ENCODE results near the gene USP6NL.
A peak's percentile ranks its signal among the peaks of the same experiment; 100 is the strongest.

USP6NL gene

GRCh38 chr10:11525503-11525902 lies 85.9 kb downstream of the USP6NL start:
- Histone ChIP-seq H3K27me3 (ENCODE audit: insufficient read depth, low read length, poor library complexity) (no peaks in the 10 kb centered on the region), H3K4me1 (ENCODE audit: control insufficient read depth, low read depth, low read length) (peaks cover 3% of the 10 kb centered on the region), H4K5ac (ENCODE audit: low read length) (no peak overlapping the region), H3K79me1 (ENCODE audit: low read length) (peaks cover 7% of the 10 kb centered on the region), H3K4me2 (ENCODE audit: low read length) (no peak overlapping the region), H3K79me2 (ENCODE audit: control insufficient read depth, insufficient read depth, low read length) (no peaks in the 10 kb centered on the region), H4K8ac (ENCODE audit: low read depth, low read length) (no peak overlapping the region), H2BK5ac (ENCODE audit: low read length) (no peak overlapping the region), H3K4ac (ENCODE audit: low read depth, low read length) (no peak overlapping the region), H2AK5ac (ENCODE audit: low read length) (no peak overlapping the region), H2BK120ac (ENCODE audit: low read depth, low read length) (no peak overlapping the region), H3K18ac (ENCODE audit: low read length) (no peak overlapping the region), H3K56ac (ENCODE audit: low read length) (no peak overlapping the region), H3K36me3 (ENCODE audit: control insufficient read depth, insufficient read depth, low read length) (no peaks in the 10 kb centered on the region), H3K4me3 (ENCODE audit: low read length) (no peak overlapping the region), H3K23ac (ENCODE audit: low read length) (no peak overlapping the region), H3K9ac (ENCODE audit: low read length) (no peak overlapping the region), H3K27ac (ENCODE audit: low read depth, low read length) (no peak overlapping the region), H2BK15ac (replicated peaks; ENCODE audit: low read depth) (no peak overlapping the region)
- WGBS (ENCODE audit: extremely low coverage, insufficient coverage, low lambda C conversion rate) = 100% methylated on average over 1 of the region's 6 CpGs
- DNase-seq = no peak

DNA sequence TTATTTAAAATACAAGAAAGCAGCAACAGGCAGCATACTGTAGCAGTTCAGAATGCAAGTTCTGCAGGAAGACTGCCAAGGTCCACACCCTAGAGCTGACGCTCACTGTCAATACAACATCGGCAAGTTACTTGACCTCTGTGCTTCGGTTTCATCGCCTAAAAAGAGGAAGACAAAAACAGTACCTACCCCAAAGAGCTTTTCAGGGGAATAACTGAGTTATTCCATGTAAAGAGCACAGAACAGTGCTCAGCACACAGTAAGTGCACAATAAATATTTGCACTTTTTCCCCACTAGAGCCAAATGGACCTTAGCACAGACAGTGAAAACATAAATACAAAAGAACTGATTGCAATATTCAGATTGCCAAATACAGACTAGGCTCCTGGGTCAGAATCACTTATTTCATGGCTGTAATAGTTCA lies 88.6 kb downstream of the USP6NL start:
- H2BK120ac ChIP-seq (ENCODE audit: low read depth, low read length) = no peak overlapping the region
- H4K8ac ChIP-seq (ENCODE audit: low read depth, low read length) = no peak overlapping the region
- DNase-seq = no peak
- H3K79me2 ChIP-seq (ENCODE audit: control insufficient read depth, insufficient read depth, low read length) = no peaks in the 10 kb centered on the region
- H3K4me2 ChIP-seq (ENCODE audit: low read length) = no peak overlapping the region
- H2AK5ac ChIP-seq (ENCODE audit: low read length) = no peak overlapping the region
- H3K27ac ChIP-seq (ENCODE audit: low read depth, low read length) = no peak overlapping the region
- no peak overlapping the region for H2BK15ac ChIP-seq (replicated peaks; ENCODE audit: low read depth)
- no peak overlapping the region for H3K4me3 ChIP-seq (ENCODE audit: low read length)
- no CpG with 5 or more reads among the region's 4 CpGs for WGBS (ENCODE audit: extremely low coverage, insufficient coverage, low lambda C conversion rate)
- H3K9ac ChIP-seq (ENCODE audit: low read length) = no peak overlapping the region
- H3K56ac ChIP-seq (ENCODE audit: low read length) = no peak overlapping the region
- no peak overlapping the region for H4K5ac ChIP-seq (ENCODE audit: low read length)
- no peaks in the 10 kb centered on the region for H3K27me3 ChIP-seq (ENCODE audit: insufficient read depth, low read length, poor library complexity)
- no peak overlapping the region for H3K18ac ChIP-seq (ENCODE audit: low read length)
- no peak overlapping the region for H3K4ac ChIP-seq (ENCODE audit: low read depth, low read length)
- H2BK5ac ChIP-seq (ENCODE audit: low read length) = no peak overlapping the region
- H3K36me3 ChIP-seq (ENCODE audit: control insufficient read depth, insufficient read depth, low read length) = no peaks in the 10 kb centered on the region
- no peak overlapping the region for H3K23ac ChIP-seq (ENCODE audit: low read length)
- no peaks in the 10 kb centered on the region for H3K4me1 ChIP-seq (ENCODE audit: control insufficient read depth, low read depth, low read length)
- peaks cover 3% of the 10 kb centered on the region for H3K79me1 ChIP-seq (ENCODE audit: low read length)

- H3K79me1 ChIP-seq (ENCODE audit: low read length) = no peaks in the 10 kb centered on the region
- H3K56ac ChIP-seq (ENCODE audit: low read length) = no peak overlapping the region
- no peak overlapping the region for H4K5ac ChIP-seq (ENCODE audit: low read length)
- H2AK5ac ChIP-seq (ENCODE audit: low read length) = no peak overlapping the region
- no peak overlapping the region for H3K27ac ChIP-seq (ENCODE audit: low read depth, low read length)
- no peak overlapping the region for H3K4me3 ChIP-seq (ENCODE audit: low read length)
- no peak overlapping the region for H3K23ac ChIP-seq (ENCODE audit: low read length)
- H2BK15ac ChIP-seq (replicated peaks; ENCODE audit: low read depth) = no peak overlapping the region
- no peaks in the 10 kb centered on the region for H3K27me3 ChIP-seq (ENCODE audit: insufficient read depth, low read length, poor library complexity)
- H3K4me1 ChIP-seq (ENCODE audit: control insufficient read depth, low read depth, low read length) = no peaks in the 10 kb centered on the region
- no peak overlapping the region for H3K9ac ChIP-seq (ENCODE audit: low read length)
- H3K18ac ChIP-seq (ENCODE audit: low read length) = no peak overlapping the region
- H4K8ac ChIP-seq (ENCODE audit: low read depth, low read length) = no peak overlapping the region
- H3K79me2 ChIP-seq (ENCODE audit: control insufficient read depth, insufficient read depth, low read length) = no peaks in the 10 kb centered on the region
- no peak overlapping the region for H3K4ac ChIP-seq (ENCODE audit: low read depth, low read length)
- no peaks in the 10 kb centered on the region for H3K36me3 ChIP-seq (ENCODE audit: control insufficient read depth, insufficient read depth, low read length)
- no peak for DNase-seq
- H2BK5ac ChIP-seq (ENCODE audit: low read length) = no peak overlapping the region
- H2BK120ac ChIP-seq (ENCODE audit: low read depth, low read length) = no peak overlapping the region
- H3K4me2 ChIP-seq (ENCODE audit: low read length) = no peak overlapping the region
These were observed 89.6 kb downstream of the USP6NL start for GRCh38 chr10:11521860-11522259.

DNA sequence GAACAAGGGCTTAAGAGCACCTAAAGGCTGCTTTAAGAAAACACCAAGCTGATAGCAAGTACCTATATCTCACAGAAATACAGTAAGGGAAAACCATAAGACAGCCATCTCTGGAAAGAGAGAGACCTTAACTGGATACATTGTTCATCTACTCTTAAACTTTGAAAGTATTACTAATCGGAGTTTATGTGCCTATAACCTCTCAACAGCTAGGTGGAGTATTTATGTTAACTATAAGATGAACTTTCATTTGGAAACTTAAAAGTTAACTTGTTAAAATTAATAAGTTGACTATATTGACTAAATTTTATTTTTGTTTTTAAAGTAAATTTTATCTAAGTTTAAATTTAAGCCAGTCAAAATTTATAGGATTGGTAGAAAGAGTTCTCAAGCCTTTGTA lies 90.6 kb downstream of the USP6NL start:
- no peak overlapping the region for H3K56ac ChIP-seq (ENCODE audit: low read length)
- no peak overlapping the region for H3K27ac ChIP-seq (ENCODE audit: low read depth, low read length)
- no peak overlapping the region for H2BK5ac ChIP-seq (ENCODE audit: low read length)
- H3K4me3 ChIP-seq (ENCODE audit: low read length) = no peak overlapping the region
- H3K18ac ChIP-seq (ENCODE audit: low read length) = no peak overlapping the region
- no peak overlapping the region for H3K23ac ChIP-seq (ENCODE audit: low read length)
- H3K27me3 ChIP-seq (ENCODE audit: insufficient read depth, low read length, poor library complexity) = no peaks in the 10 kb centered on the region
- H3K79me1 ChIP-seq (ENCODE audit: low read length) = no peaks in the 10 kb centered on the region
- H3K79me2 ChIP-seq (ENCODE audit: control insufficient read depth, insufficient read depth, low read length) = no peaks in the 10 kb centered on the region
- no peak overlapping the region for H3K4me2 ChIP-seq (ENCODE audit: low read length)
- no peak overlapping the region for H3K9ac ChIP-seq (ENCODE audit: low read length)
- no peaks in the 10 kb centered on the region for H3K4me1 ChIP-seq (ENCODE audit: control insufficient read depth, low read depth, low read length)
- no CpG with 5 or more reads among the region's 1 CpG for WGBS (ENCODE audit: extremely low coverage, insufficient coverage, low lambda C conversion rate)
- no peak overlapping the region for H2AK5ac ChIP-seq (ENCODE audit: low read length)
- H2BK120ac ChIP-seq (ENCODE audit: low read depth, low read length) = no peak overlapping the region
- H3K4ac ChIP-seq (ENCODE audit: low read depth, low read length) = no peak overlapping the region
- no peak for DNase-seq
- no peak overlapping the region for H4K8ac ChIP-seq (ENCODE audit: low read depth, low read length)
- H4K5ac ChIP-seq (ENCODE audit: low read length) = no peak overlapping the region
- H2BK15ac ChIP-seq (replicated peaks; ENCODE audit: low read depth) = no peak overlapping the region
- no peaks in the 10 kb centered on the region for H3K36me3 ChIP-seq (ENCODE audit: control insufficient read depth, insufficient read depth, low read length)

GRCh38 chr10:11517150-11517549 lies 94.3 kb downstream of the USP6NL start:
- DNase-seq = peak; percentile 44
- no peak overlapping the region for H3K4me2 ChIP-seq (ENCODE audit: low read length)
- no peak overlapping the region for H3K56ac ChIP-seq (ENCODE audit: low read length)
- no peak overlapping the region for H3K4ac ChIP-seq (ENCODE audit: low read depth, low read length)
- H2BK120ac ChIP-seq (ENCODE audit: low read depth, low read length) = no peak overlapping the region
- H3K9ac ChIP-seq (ENCODE audit: low read length) = no peak overlapping the region
- H2BK15ac ChIP-seq (replicated peaks; ENCODE audit: low read depth) = no peak overlapping the region
- H3K79me1 ChIP-seq (ENCODE audit: low read length) = no peaks in the 10 kb centered on the region
- no peak overlapping the region for H3K18ac ChIP-seq (ENCODE audit: low read length)
- no peak overlapping the region for H2AK5ac ChIP-seq (ENCODE audit: low read length)
- H3K27me3 ChIP-seq (ENCODE audit: insufficient read depth, low read length, poor library complexity) = no peaks in the 10 kb centered on the region
- no peaks in the 10 kb centered on the region for H3K79me2 ChIP-seq (ENCODE audit: control insufficient read depth, insufficient read depth, low read length)
- no peak overlapping the region for H3K4me3 ChIP-seq (ENCODE audit: low read length)
- H2BK5ac ChIP-seq (ENCODE audit: low read length) = no peak overlapping the region
- H4K5ac ChIP-seq (ENCODE audit: low read length) = no peak overlapping the region
- no peak overlapping the region for H3K27ac ChIP-seq (ENCODE audit: low read depth, low read length)
- no CpG with 5 or more reads among the region's 1 CpG for WGBS (ENCODE audit: extremely low coverage, insufficient coverage, low lambda C conversion rate)
- no peak overlapping the region for H4K8ac ChIP-seq (ENCODE audit: low read depth, low read length)
- H3K23ac ChIP-seq (ENCODE audit: low read length) = no peak overlapping the region
- H3K4me1 ChIP-seq (ENCODE audit: control insufficient read depth, low read depth, low read length) = no peaks in the 10 kb centered on the region
- H3K36me3 ChIP-seq (ENCODE audit: control insufficient read depth, insufficient read depth, low read length) = no peaks in the 10 kb centered on the region

DNA sequence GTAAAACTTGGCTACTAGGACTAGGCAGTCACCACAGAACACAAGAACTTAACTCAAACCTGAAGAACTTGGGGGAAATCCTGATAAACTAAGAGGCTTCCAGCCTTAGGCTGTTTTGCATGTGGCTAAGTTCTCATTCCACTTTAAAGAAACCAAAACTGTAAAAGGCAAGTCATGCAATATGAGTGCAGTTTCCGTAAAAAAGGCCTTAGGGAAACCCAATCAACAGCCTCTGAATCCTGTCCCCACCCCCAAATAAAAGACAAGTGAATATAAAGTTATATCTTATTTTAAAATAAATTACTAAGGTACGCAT lies 95.1 kb downstream of the USP6NL start:
- H3K27me3 ChIP-seq (ENCODE audit: insufficient read depth, low read length, poor library complexity) = no peaks in the 10 kb centered on the region
- no peaks in the 10 kb centered on the region for H3K4me1 ChIP-seq (ENCODE audit: control insufficient read depth, low read depth, low read length)
- no peak overlapping the region for H3K4ac ChIP-seq (ENCODE audit: low read depth, low read length)
- no peak overlapping the region for H3K4me2 ChIP-seq (ENCODE audit: low read length)
- H3K23ac ChIP-seq (ENCODE audit: low read length) = no peak overlapping the region
- no peaks in the 10 kb centered on the region for H3K36me3 ChIP-seq (ENCODE audit: control insufficient read depth, insufficient read depth, low read length)
- H3K79me2 ChIP-seq (ENCODE audit: control insufficient read depth, insufficient read depth, low read length) = no peaks in the 10 kb centered on the region
- H3K27ac ChIP-seq (ENCODE audit: low read depth, low read length) = no peak overlapping the region
- no peak overlapping the region for H2BK15ac ChIP-seq (replicated peaks; ENCODE audit: low read depth)
- no peak overlapping the region for H2AK5ac ChIP-seq (ENCODE audit: low read length)
- no peak overlapping the region for H3K18ac ChIP-seq (ENCODE audit: low read length)
- H3K4me3 ChIP-seq (ENCODE audit: low read length) = no peak overlapping the region
- no peak overlapping the region for H3K9ac ChIP-seq (ENCODE audit: low read length)
- H4K8ac ChIP-seq (ENCODE audit: low read depth, low read length) = no peak overlapping the region
- no peaks in the 10 kb centered on the region for H3K79me1 ChIP-seq (ENCODE audit: low read length)
- H3K56ac ChIP-seq (ENCODE audit: low read length) = no peak overlapping the region
- no peak overlapping the region for H4K5ac ChIP-seq (ENCODE audit: low read length)
- no peak overlapping the region for H2BK5ac ChIP-seq (ENCODE audit: low read length)
- DNase-seq = no peak
- WGBS (ENCODE audit: extremely low coverage, insufficient coverage, low lambda C conversion rate) = no CpG with 5 or more reads among the region's 2 CpGs
- no peak overlapping the region for H2BK120ac ChIP-seq (ENCODE audit: low read depth, low read length)
